H9 (cell line): ENCODE measurements around the gene INSIG1. TPM values are rescaled to one million over a fixed set of nuclear protein-coding genes. Genes with fewer than 3 reads are reported as not detected.
A peak's percentile ranks its signal among the peaks of the same experiment; 100 is the strongest.

Source experiments
- DNase-seq: peaks from one replicate; pipeline ENCODE4 v3.0.0-alpha.2; 2017
- H2AFZ ChIP-seq: one replicate; pipeline ENCODE4 v1.6.1; 2013; ENCODE audit warnings: mild to moderate bottlenecking, low read length, control low read depth, moderate library complexity
- H2AK5ac ChIP-seq: 2 replicates; pipeline ENCODE4 v1.6.1; 2013; ENCODE audit warnings: low read length, control low read depth, mixed read lengths; ENCODE audit not compliant: insufficient read length
- H2BK120ac ChIP-seq: one replicate; pipeline ENCODE4 v1.6.1; 2013; ENCODE audit warnings: low read depth, mild to moderate bottlenecking, low read length, control low read depth, inconsistent platforms; ENCODE audit not compliant: poor library complexity, severe bottlenecking
- H2BK12ac ChIP-seq: 2 replicates; pipeline ENCODE4 v1.6.1; 2013; ENCODE audit warnings: low read length, control low read depth, mixed read lengths, low read depth; ENCODE audit not compliant: insufficient read length
- H2BK15ac ChIP-seq: 2 replicates; pipeline ENCODE4 v1.6.1; 2013; ENCODE audit warnings: low read depth, low read length, control low read depth
- H2BK20ac ChIP-seq: one replicate; pipeline ENCODE4 v1.6.1; 2013; ENCODE audit warnings: low read depth, mild to moderate bottlenecking, low read length, control low read depth, inconsistent platforms; ENCODE audit not compliant: poor library complexity, severe bottlenecking
- H2BK5ac ChIP-seq: 2 replicates; pipeline ENCODE4 v1.6.1; 2013; ENCODE audit warnings: low read length, control low read depth, mixed read lengths; ENCODE audit not compliant: insufficient read length
- H3K14ac ChIP-seq: 2 replicates; pipeline ENCODE4 v1.6.1; 2013; ENCODE audit warnings: low read length, control low read depth; ENCODE audit not compliant: insufficient read depth
- H3K18ac ChIP-seq: 2 replicates; pipeline ENCODE4 v1.6.1; 2013; ENCODE audit warnings: low read depth, mild to moderate bottlenecking, mixed read lengths, low read length, control low read depth; ENCODE audit not compliant: insufficient read length
- H3K23ac ChIP-seq: 2 replicates; pipeline ENCODE4 v1.6.1; 2013; ENCODE audit warnings: low read length, control low read depth, mixed read lengths, low read depth; ENCODE audit not compliant: insufficient read length
- H3K23me2 ChIP-seq: 2 replicates; pipeline ENCODE4 v1.6.1; 2013; ENCODE audit warnings: low read depth, mild to moderate bottlenecking, mixed read lengths, low read length, control low read depth; ENCODE audit not compliant: insufficient read length, poor library complexity, severe bottlenecking
- H3K27ac ChIP-seq: 2 replicates; pipeline ENCODE4 v1.5.1; 2013; ENCODE audit warnings: low read length, control low read depth, mixed read lengths, low read depth; ENCODE audit not compliant: insufficient read length
- H3K27me3 ChIP-seq: 2 replicates; pipeline ENCODE4 v1.6.1; 2013; ENCODE audit warnings: low read length, control low read depth, inconsistent platforms; ENCODE audit not compliant: insufficient read depth
- H3K4ac ChIP-seq: 2 replicates; pipeline ENCODE4 v1.6.1; 2013; ENCODE audit warnings: low read depth, mild to moderate bottlenecking, control low read depth, inconsistent platforms, low read length, moderate library complexity
- H3K4me1 ChIP-seq: 2 replicates; pipeline ENCODE4 v1.6.1; 2013; ENCODE audit warnings: low read length, control low read depth, inconsistent platforms; ENCODE audit not compliant: insufficient read depth
- H3K4me2 ChIP-seq: 2 replicates; pipeline ENCODE4 v1.6.1; 2013; ENCODE audit warnings: low read length, control low read depth, mixed read lengths; ENCODE audit not compliant: insufficient read length, insufficient read depth
- H3K56ac ChIP-seq: 2 replicates; pipeline ENCODE4 v1.6.1; 2013; ENCODE audit warnings: low read depth, mild to moderate bottlenecking, mixed read lengths, low read length, control low read depth; ENCODE audit not compliant: insufficient read length
- H3K79me1 ChIP-seq: 2 replicates; pipeline ENCODE4 v1.6.1; 2013; ENCODE audit warnings: low read depth, mild to moderate bottlenecking, moderate library complexity, low read length, control low read depth, inconsistent platforms; ENCODE audit not compliant: insufficient read depth, poor library complexity, severe bottlenecking
- H3K79me2 ChIP-seq: 2 replicates; pipeline ENCODE4 v1.6.1; 2013; ENCODE audit warnings: low read length, control low read depth, inconsistent platforms; ENCODE audit not compliant: insufficient read depth
- H3K9ac ChIP-seq: 2 replicates; pipeline ENCODE4 v1.6.1; 2013; ENCODE audit warnings: low read length, control low read depth, mixed read lengths; ENCODE audit not compliant: insufficient read length; ENCODE audit errors: extremely low read depth
- H3K9me3 ChIP-seq: one replicate; pipeline ENCODE4 v1.6.1; 2013; ENCODE audit warnings: low read depth, low read length, inconsistent platforms; ENCODE audit not compliant: control insufficient read depth
- H3T11ph ChIP-seq: one replicate; pipeline ENCODE4 v1.6.1; 2013; ENCODE audit warnings: mild to moderate bottlenecking, low read length, control low read depth, inconsistent platforms
- H4K20me1 ChIP-seq: one replicate; pipeline ENCODE4 v1.6.1; 2013; ENCODE audit not compliant: control insufficient read depth, insufficient read length, insufficient read depth
- H4K5ac ChIP-seq: 2 replicates; pipeline ENCODE4 v1.6.1; 2013; ENCODE audit warnings: low read depth, mild to moderate bottlenecking, mixed read lengths, low read length, control low read depth; ENCODE audit not compliant: insufficient read length
- H4K8ac ChIP-seq: replicated peaks from 2 replicates; pipeline ENCODE4 v1.6.1; 2013; ENCODE audit warnings: low read length, control low read depth, mixed read lengths, low read depth; ENCODE audit not compliant: insufficient read length
- H4K91ac ChIP-seq: 2 replicates; pipeline ENCODE4 v1.6.1; 2013; ENCODE audit warnings: low read depth, mild to moderate bottlenecking, moderate library complexity, mixed read lengths, low read length, control low read depth; ENCODE audit not compliant: insufficient read length
- H3K27ac Mint-ChIP-seq, 3 experiments: 2 replicates in 2 of 3; 3 replicates in 1 of 3; pipeline ENCODE4 v1.8.0; 2020 to 2021; ENCODE audit warnings: mixed read lengths in 3 of 3, mild to moderate bottlenecking in 1 of 3, moderate library complexity in 1 of 3
- H3K27me3 Mint-ChIP-seq: 2 replicates; pipeline ENCODE4 v1.8.0; 2021; ENCODE audit warnings: low read depth, mild to moderate bottlenecking, moderate library complexity, mixed read lengths
- H3K36me3 Mint-ChIP-seq, 3 experiments: 2 replicates in 2 of 3; 3 replicates in 1 of 3; pipeline ENCODE4 v1.8.0; 2020 to 2021; ENCODE audit warnings: low read depth in 3 of 3, mixed read lengths in 3 of 3; ENCODE audit not compliant: insufficient read depth in 1 of 3
- H3K4me1 Mint-ChIP-seq, 2 experiments: 2 replicates each; pipeline ENCODE4 v1.8.0; 2020; ENCODE audit warnings: mixed read lengths in 2 of 2
- H3K4me3 Mint-ChIP-seq, 2 experiments: 2 replicates in 1 of 2; 3 replicates in 1 of 2; pipeline ENCODE4 v1.8.0; 2020 to 2021; ENCODE audit warnings: mild to moderate bottlenecking in 2 of 2, mixed read lengths in 2 of 2, moderate library complexity in 1 of 2
- H3K9me3 Mint-ChIP-seq, 2 experiments: 2 replicates in 1 of 2; 3 replicates in 1 of 2; pipeline ENCODE4 v1.8.0; 2020; ENCODE audit warnings: mild to moderate bottlenecking in 2 of 2, mixed read lengths in 2 of 2, moderate library complexity in 1 of 2
- CTCF ChIP-seq: fragments of 200-600 bp; sonication (generic); conservative IDR thresholded peaks from 3 replicates; pipeline ENCODE4 v1.8.0; 2021; ENCODE audit warnings: antibody characterized with exemption, mild to moderate bottlenecking
- WGBS: extraction: QIAGEN DNeasy Blood & Tissue Kit; methylation state at CpG from one replicate; pipeline ENCODE4 v1.1.7; 2013; ENCODE audit warnings: missing lambda C conversion rate, low lambda C conversion rate, mixed read lengths; ENCODE audit not compliant: insufficient read length; ENCODE audit errors: extremely low coverage; 5-methylcytosine and 5-hydroxymethylcytosine counted together
- total RNA-seq: library from RNA; stranded (reverse); gene quantifications from 2 replicates; pipeline ENCODE4 v1.2.1, GENCODE V29; 2021

Gene INSIG1
- total RNA-seq, 1 experiment from 2014 or later = 23.3 TPM

- H2BK120ac ChIP-seq = no peak overlapping the region
These were observed 49.3 kb upstream of the INSIG1 start for GRCh38 chr7:155248366-155248756.

More at GRCh38 chr7:155248366-155248756, 49.3 kb upstream of the INSIG1 start:
- H3K79me2 ChIP-seq = no peaks in the 10 kb centered on the region
- Mint-ChIP-seq H3K27ac (peak overlapping the region in 1 of 3 experiments; percentile 55; a peak in 1 of 7 replicates), H3K4me3 (no peak overlapping the region), H3K4me1 (no peaks in the 10 kb centered on the region), H3K9me3 (peaks cover 6 to 10% of the 10 kb centered on the region in 2 experiments; a peak in 3 of 5 replicates), H3K27me3 (peaks cover 9% of the 10 kb centered on the region), H3K36me3 (no peaks in the 10 kb centered on the region; a peak in 2 of 7 replicates)
- no peak overlapping the region for H2BK20ac ChIP-seq
- no peak for DNase-seq
- no peak overlapping the region for H3K56ac ChIP-seq
- no peak overlapping the region for H3K23ac ChIP-seq
- H3T11ph ChIP-seq = no peak overlapping the region
- no peaks in the 10 kb centered on the region for H3K27me3 ChIP-seq
- H3K14ac ChIP-seq = no peak overlapping the region
- no peak for TF ChIP-seq CTCF
- no peak overlapping the region for H3K4me2 ChIP-seq
- no peak overlapping the region for H4K5ac ChIP-seq
- no peak overlapping the region for H3K9ac ChIP-seq
- H3K27ac ChIP-seq = no peak overlapping the region
- WGBS = no CpG with 5 or more reads among the region's 10 CpGs
- H3K4me1 ChIP-seq = no peaks in the 10 kb centered on the region
- no peak overlapping the region for H2BK12ac ChIP-seq
- no peaks in the 10 kb centered on the region for H4K20me1 ChIP-seq
- no peak overlapping the region for H2BK15ac ChIP-seq
- H2BK5ac ChIP-seq = no peak overlapping the region
- H3K4ac ChIP-seq = no peak overlapping the region
- H2AK5ac ChIP-seq = no peak overlapping the region
- H4K91ac ChIP-seq = no peak overlapping the region
- peaks cover 3% of the 10 kb centered on the region for H3K23me2 ChIP-seq
- no peak overlapping the region for H4K8ac ChIP-seq
- H2AFZ ChIP-seq = no peak overlapping the region
- H3K9me3 ChIP-seq = no peaks in the 10 kb centered on the region
- H3K79me1 ChIP-seq = no peaks in the 10 kb centered on the region
- no peak overlapping the region for H3K18ac ChIP-seq
